Measurements from ENCODE around the gene FLNB. TPM values are rescaled to one million over a fixed set of nuclear protein-coding genes. Genes with fewer than 3 reads are reported as not detected.

The FLNB gene
- total and polyA plus RNA-seq, 2 of the 8 experiments (the other 6 are each of a cell fraction or from before 2014, with no cell fraction given) = 72.3 to 118 TPM

GRCh38 chr3:58206406-58207011, 198.3 kb downstream of the FLNB start:
- H4K5ac ChIP-seq (ENCODE audit: insufficient read length, low read depth, low read length) = no peak overlapping the region
- no peak overlapping the region for H3K56ac ChIP-seq (replicated peaks; ENCODE audit: insufficient read length, low read depth, low read length)
- H3K79me2 ChIP-seq (ENCODE audit: control insufficient read depth in 1 of 2, insufficient read depth in 2 of 2, low read length in 2 of 2) = no peaks in the 10 kb centered on the region
- no peak overlapping the region for H3K18ac ChIP-seq (ENCODE audit: extremely low read depth, low read length)
- no peak overlapping the region for H3K14ac ChIP-seq (ENCODE audit: insufficient read length)
- no peaks in the 10 kb centered on the region for H3K36me3 ChIP-seq (ENCODE audit: control insufficient read depth in 2 of 4, insufficient read depth in 4 of 4, low read length in 3 of 4)
- H3K23ac ChIP-seq (ENCODE audit: insufficient read length) = no peak overlapping the region
- TF ChIP-seq JUN (IDR thresholded peaks at IDR 0.05; ENCODE audit: low read depth, low read length) (no peak), JUND (IDR thresholded peaks at IDR 0.05; ENCODE audit: low read length) (no peak), EGR1 (IDR thresholded peaks at IDR 0.05; ENCODE audit: borderline replicate concordance, low read depth, low read length) (no peak), SIX5 (IDR thresholded peaks at IDR 0.05; ENCODE audit: low read depth, low read length) (no peak), CHD1 (IDR thresholded peaks at IDR 0.05; ENCODE audit: low read depth, low read length) (no peak), MAX (IDR thresholded peaks at IDR 0.05) (no peak), HDAC2 (IDR thresholded peaks at IDR 0.05; ENCODE audit: borderline replicate concordance in 1 of 2, low read depth in 2 of 2, low read length in 2 of 2) (no peak), NANOG (IDR thresholded peaks at IDR 0.05; ENCODE audit: insufficient read depth, low read depth, low read length, poor library complexity, severe bottlenecking) (no peak), POLR2AphosphoS5 (IDR thresholded peaks at IDR 0.05; ENCODE audit: low read depth, low read length) (no peak), GTF2F1 (IDR thresholded peaks at IDR 0.05; ENCODE audit: borderline replicate concordance, low read depth, low read length) (no peak)
- no peak overlapping the region for H2BK5ac ChIP-seq (ENCODE audit: low read depth, low read length)
- H2BK12ac ChIP-seq (ENCODE audit: low read depth, low read length) = no peak overlapping the region
- H3K27ac ChIP-seq (ENCODE audit: low read depth, low read length) = no peak overlapping the region
- H3K23me2 ChIP-seq (ENCODE audit: low read depth, low read length) = no peaks in the 10 kb centered on the region
- H3K4me1 ChIP-seq (replicated peaks in 1 of 4; ENCODE audit: control insufficient read depth in 3 of 4, insufficient read depth in 4 of 4, low read length in 3 of 4) = no peaks in the 10 kb centered on the region
- H4K91ac ChIP-seq (replicated peaks; ENCODE audit: insufficient read length, low read length) = no peak overlapping the region
- CTCF ChIA-PET (ENCODE audit: partially characterized antibody) = interaction anchor here (0.6 to 2.6 kb wide), 4 partner anchors 11 to 244 kb away, joined by 3 to 11 read pairs (median 4); no protein-coding TSS in a partner anchor
- no peaks in the 10 kb centered on the region for H3K9me3 ChIP-seq (ENCODE audit: insufficient read depth in 2 of 2, low read depth in 1 of 2, low read length in 1 of 2)
- no peak overlapping the region for H3K9ac ChIP-seq (replicated peaks in 1 of 4; ENCODE audit: extremely low read depth in 1 of 4, low read depth in 3 of 4, low read length in 3 of 4)
- DNase-seq (ENCODE audit: low read depth in 1 of 2, low spot score in 2 of 2) (no peak), FAIRE-seq (no peak)
- H4K8ac ChIP-seq (ENCODE audit: extremely low read depth, insufficient read depth, low read length) = no peak overlapping the region
- no peak overlapping the region for H2BK120ac ChIP-seq (replicated peaks; ENCODE audit: low read depth, low read length)
- no peak overlapping the region for H2BK20ac ChIP-seq (ENCODE audit: low read length)
- POLR2A ChIA-PET (ENCODE audit: partially characterized antibody) = interaction anchor here (0.6 kb wide), 1 partner anchor 220 kb away, joined by 5 read pairs; no protein-coding TSS in a partner anchor
- no peaks in the 10 kb centered on the region for H3K79me1 ChIP-seq (ENCODE audit: low read depth, low read length)
- H2AK5ac ChIP-seq (ENCODE audit: low read depth, low read length) = no peak overlapping the region
- no peak overlapping the region for H3K4me3 ChIP-seq (ENCODE audit: extremely low read depth in 1 of 4, insufficient read depth in 2 of 4, low read depth in 3 of 4, low read length in 4 of 4)
- H3K4me2 ChIP-seq (ENCODE audit: insufficient read depth in 1 of 2, low read depth in 2 of 2, low read length in 2 of 2) = no peak overlapping the region
- no peak overlapping the region for H3K4ac ChIP-seq (replicated peaks; ENCODE audit: insufficient read length, low read depth, low read length)
- H2BK15ac ChIP-seq (ENCODE audit: low read length) = no peak overlapping the region
- WGBS, 2 experiments (ENCODE audit: extremely low coverage in 1 of 2, insufficient coverage in 1 of 2, insufficient read length in 1 of 2, insufficient replicate concordance in 2 of 2, low coverage in 1 of 2, low lambda C conversion rate in 2 of 2, missing lambda C conversion rate in 1 of 2) = 90% methylated on average over 5 of the region's 5 CpGs; no CpG with 5 or more reads in 1 of the 2 experiments
- no peak overlapping the region for H2AFZ ChIP-seq (ENCODE audit: low read length)
- H4K20me1 ChIP-seq (replicated peaks in 1 of 2; ENCODE audit: control insufficient read depth in 1 of 2, insufficient read depth in 2 of 2, low read length in 2 of 2) = no peaks in the 10 kb centered on the region
- H3K27me3 ChIP-seq (replicated peaks in 1 of 4; ENCODE audit: control insufficient read depth in 3 of 4, extremely low read depth in 1 of 4, insufficient read depth in 3 of 4, low read length in 3 of 4) = peaks cover 0 to 3% (median 0%) of the 10 kb centered on the region in 4 experiments; a peak in 1 of 7 replicates
